K562 (cell line): ENCODE results near the gene RHOB. TPM values are rescaled to one million over a fixed set of nuclear protein-coding genes. Genes with fewer than 3 reads are reported as not detected.

Experiments
- ATAC-seq: fragments of 200-7000 bp; cut with Tn5 transposase; 3 replicates; pipeline ENCODE4 v1.9.1; 2020; ENCODE audit warnings: moderate library complexity
- BruUV-seq: library from RNA; stranded (reverse); fragments of 400-500 nt; replicated peaks from 2 replicates; lab custom pipeline; 2021; lab: Mats Ljungman, UMichigan
- CTCF ChIA-PET: fragments of 300-600 bp; formaldehyde crosslinking; extraction: SDS; loops from one replicate; lab custom pipeline; 2021; ENCODE audit warnings: low intra/inter-chr PET ratio; lab: Yijun Ruan, JAX
- POLR2A ChIA-PET: fragments of 300-600, 350-650 bp; sonication (Branson Sonifier 250); formaldehyde crosslinking; extraction: SDS; loops from one replicate; lab custom pipeline; 2021; ENCODE audit warnings: antibody characterized with exemption, inconsistent platforms; lab: Yijun Ruan, JAX
- DNase-seq, 4 experiments: peaks; one replicate each; pipeline versions ENCODE4 v3.0.0 to v3.0.0-alpha.2; 2011 to 2018; ENCODE audit warnings: low spot score in 3 of 4, mixed read lengths in 3 of 4; ENCODE audit errors: extremely low read depth in 1 of 4
- FAIRE-seq: peaks from 2 replicates; lab custom pipeline; 2011; peaks lifted over from hg19 to GRCh38; lab: Jason Lieb, UNC
- H2AFZ ChIP-seq: 2 replicates; pipeline ENCODE4 v1.6.0; 2011; ENCODE audit warnings: low read depth, low read length, control low read depth, inconsistent platforms
- H3K27ac ChIP-seq: fragments of 200-600 bp; 3 replicates; pipeline ENCODE4 v1.8.0; 2011; ENCODE audit warnings: low read depth, mild to moderate bottlenecking, control low read depth, inconsistent platforms, low read length, moderate library complexity, mixed read lengths; ENCODE audit errors: extremely low read depth
- H3K27me3 ChIP-seq, 2 experiments: fragments of 300-600 bp in 1 of 2; 2 replicates in 1 of 2; 3 replicates in 1 of 2; pipeline versions ENCODE4 v1.6.0 to v1.8.0; 2011; ENCODE audit warnings: inconsistent platforms in 2 of 2, low read length in 2 of 2, mild to moderate bottlenecking in 1 of 2, mixed read lengths in 1 of 2, moderate library complexity in 1 of 2; ENCODE audit not compliant: control insufficient read depth in 2 of 2, insufficient read depth in 2 of 2
- H3K36me3 ChIP-seq: fragments of 300-600 bp; 3 replicates; pipeline ENCODE4 v1.8.0; 2011; ENCODE audit warnings: mild to moderate bottlenecking, low read length, inconsistent platforms; ENCODE audit not compliant: control insufficient read depth, insufficient read depth
- H3K4me1 ChIP-seq, 2 experiments: fragments of 200-600 bp in 1 of 2; replicated peaks in 1 of 2; 2 replicates in 1 of 2; 3 replicates in 1 of 2; pipeline versions ENCODE4 v1.5.1 to v1.8.0; 2011; ENCODE audit warnings: inconsistent platforms in 2 of 2, low read length in 2 of 2, mild to moderate bottlenecking in 1 of 2, mixed read lengths in 1 of 2, moderate library complexity in 1 of 2; ENCODE audit not compliant: control insufficient read depth in 2 of 2, insufficient read depth in 2 of 2
- H3K4me2 ChIP-seq: 2 replicates; pipeline ENCODE4 v1.6.1; 2011; ENCODE audit warnings: low read length, control low read depth, inconsistent platforms, mixed read lengths; ENCODE audit not compliant: insufficient read depth
- H3K4me3 ChIP-seq: fragments of 200-600 bp; sonication (generic), shearing (Covaris generic); 2 replicates; pipeline ENCODE4 v1.5.1; 2016; ENCODE audit warnings: control low read depth, inconsistent platforms
- H3K79me2 ChIP-seq: fragments of 200-600 bp; 3 replicates; pipeline ENCODE4 v1.8.0; 2011; ENCODE audit warnings: low read length, inconsistent platforms; ENCODE audit not compliant: control insufficient read depth, insufficient read depth
- H3K9ac ChIP-seq, 2 experiments: 2 replicates each; pipeline versions ENCODE4 v1.6.0 to v1.6.1; 2011; ENCODE audit warnings: low read depth in 2 of 2, low read length in 2 of 2, control low read depth in 1 of 2, inconsistent platforms in 1 of 2, mild to moderate bottlenecking in 1 of 2, mixed read lengths in 1 of 2; ENCODE audit not compliant: insufficient read depth in 1 of 2
- H3K9me1 ChIP-seq: one replicate; pipeline ENCODE4 v1.6.0; 2011; ENCODE audit warnings: inconsistent platforms, mild to moderate bottlenecking, low read length, moderate library complexity; ENCODE audit not compliant: control insufficient read depth, insufficient read depth
- H3K9me3 ChIP-seq: replicated peaks from 2 replicates; pipeline ENCODE4 v1.5.1; 2011; ENCODE audit warnings: low read depth, low read length, inconsistent platforms; ENCODE audit not compliant: control insufficient read depth, insufficient read depth
- H4K20me1 ChIP-seq: replicated peaks from 2 replicates; pipeline ENCODE4 v1.6.1; 2011; ENCODE audit warnings: low read length, inconsistent platforms, mixed read lengths; ENCODE audit not compliant: control insufficient read depth, insufficient read depth
- CBX2 ChIP-seq: fragments of 200-600 bp; sonication (generic); IDR thresholded peaks from one replicate; pipeline ENCODE4 v1.6.1; 2012; ENCODE audit warnings: mild to moderate bottlenecking, low read length, inconsistent platforms; ENCODE audit not compliant: insufficient read depth, poor library complexity, severe bottlenecking
- NFRKB ChIP-seq: fragments of 450-650 bp; IDR thresholded peaks from 2 replicates; pipeline ENCODE4 v1.6.1; 2016; ENCODE audit warnings: low read depth
- PHF8 ChIP-seq: fragments of 200-600 bp; sonication (generic); IDR thresholded peaks from 2 replicates; pipeline ENCODE4 v1.6.1; 2012; ENCODE audit warnings: mixed run types, mild to moderate bottlenecking, inconsistent platforms, low read length, moderate library complexity, borderline replicate concordance
- RFX7 ChIP-seq: fragments of 250-450 bp; sonication (Bioruptor Pico); IDR thresholded peaks from 2 replicates; pipeline ENCODE4 v1.5.1; 2021; ENCODE audit warnings: mild to moderate bottlenecking
- SIX5 ChIP-seq, 2 experiments: IDR thresholded peaks; 2 replicates each; pipeline ENCODE4 v1.6.1; 2011; ENCODE audit warnings: low read length in 2 of 2, borderline replicate concordance in 1 of 2, low read depth in 1 of 2, mild to moderate bottlenecking in 1 of 2, moderate library complexity in 1 of 2; ENCODE audit not compliant: insufficient read depth in 1 of 2
- SMAD3 ChIP-seq: fragments of 450-650 bp; formaldehyde crosslinking; conservative IDR thresholded peaks from 2 replicates; pipeline ENCODE4 v1.4.0; 2020; ENCODE audit warnings: mild to moderate bottlenecking
- SMARCA5 ChIP-seq: fragments of 450-650 bp; IDR thresholded peaks from 2 replicates; pipeline ENCODE4 v1.6.1; 2016
- SREBF1 ChIP-seq: fragments of 150-350 bp; IDR thresholded peaks from 2 replicates; pipeline ENCODE4 v1.6.1; 2014; ENCODE audit warnings: antibody characterized with exemption, low read depth, low read length, borderline replicate concordance
- TBL1XR1 ChIP-seq, 2 experiments: IDR thresholded peaks; 2 replicates each; pipeline ENCODE4 v1.6.1; 2012; ENCODE audit warnings: improper control_type of control experiment in 2 of 2, low read length in 2 of 2, mild to moderate bottlenecking in 1 of 2
- TFAM ChIP-seq: fragments of 250-450 bp; sonication (Bioruptor Pico); conservative IDR thresholded peaks from 2 replicates; pipeline ENCODE4 v1.5.0; 2021; ENCODE audit warnings: mild to moderate bottlenecking, moderate library complexity
- ZC3H11A ChIP-seq: IDR thresholded peaks from 2 replicates; pipeline ENCODE4 v1.6.1; 2012; ENCODE audit warnings: low read depth, low read length, improper control_type of control experiment
- ZNF24 ChIP-seq: fragments of 450-650 bp; IDR thresholded peaks from 2 replicates; pipeline ENCODE4 v1.6.1; 2016
- ZNF561 ChIP-seq: fragments of 450-650 bp; formaldehyde crosslinking; conservative IDR thresholded peaks from 2 replicates; pipeline ENCODE4 v1.4.0; 2020; ENCODE audit warnings: mild to moderate bottlenecking, moderate library complexity
- WGBS: fragments of 100-300 bp; shearing (Covaris generic); methylation state at CpG from one replicate; pipeline ENCODE4 v1.1.6; 2016; ENCODE audit warnings: low coverage, mixed read lengths; ENCODE audit not compliant: insufficient coverage; ENCODE audit errors: missing lambda C conversion rate; 5-methylcytosine and 5-hydroxymethylcytosine counted together
- in situ Hi-C: fragments of 300-500 bp; cut with MboI; formaldehyde crosslinking; loops from 4 replicates; pipeline ENCODE4 v1.15.0; 2018; ENCODE audit warnings: inconsistent platforms, mixed read lengths
- intact Hi-C: fragments of 100-400 bp; cut with micrococcal nuclease; formaldehyde crosslinking; loops from 2 replicates; pipeline ENCODE4 v1.14.2; 2022
- polyA plus RNA-seq, 8 experiments: library from polyadenylated mRNA; depleted of rRNA in 4 of 8; stranded (reverse) in 5 of 8; unstranded in 3 of 8; fragments of >200 nt; fragmentation: Nextera tagmentation in 2 of 8; fragmentation: Illumina TruSeq in 1 of 8; extraction: Ambion mirVana in 2 of 8; extraction: Trizol in 1 of 8; gene quantifications; 2 replicates each; pipeline versions ENCODE4 v1.2.1 to v1.2.3, GENCODE V29; 2011 to 2014; ENCODE audit warnings: inconsistent platforms in 1 of 8, missing spikeins in 1 of 8
- total RNA-seq, 7 experiments: library from RNA; depleted of rRNA in 6 of 7; stranded (reverse); fragments of >200 nt in 6 of 7; fragmentation: Illumina TruSeq in 2 of 7; extraction: Trizol in 2 of 7; gene quantifications; 2 replicates each; pipeline versions ENCODE4 v1.2.1 to v1.2.3, GENCODE V29; 2011 to 2021; ENCODE audit warnings: low replicate concordance in 1 of 7
- TF ChIP-seq, protein P1 (sequence below): fragments of 250-450 bp; sonication (Bioruptor Pico); IDR thresholded peaks from 2 replicates; pipeline ENCODE4 v1.5.0; 2021; ENCODE audit warnings: mild to moderate bottlenecking, moderate library complexity
- TF ChIP-seq, protein P2 (sequence below): IDR thresholded peaks from 3 replicates; pipeline ENCODE4 v1.6.1; 2011; ENCODE audit warnings: borderline replicate concordance, mild to moderate bottlenecking, moderate library complexity; ENCODE audit not compliant: insufficient read length; ENCODE audit errors: extremely low read depth

Gene RHOB
- total and polyA plus RNA-seq, 9 of the 15 experiments (the other 6 are each of a cell fraction or from before 2014, with no cell fraction given): 0.07 to 4.8 (median 1.1) TPM

DNA sequence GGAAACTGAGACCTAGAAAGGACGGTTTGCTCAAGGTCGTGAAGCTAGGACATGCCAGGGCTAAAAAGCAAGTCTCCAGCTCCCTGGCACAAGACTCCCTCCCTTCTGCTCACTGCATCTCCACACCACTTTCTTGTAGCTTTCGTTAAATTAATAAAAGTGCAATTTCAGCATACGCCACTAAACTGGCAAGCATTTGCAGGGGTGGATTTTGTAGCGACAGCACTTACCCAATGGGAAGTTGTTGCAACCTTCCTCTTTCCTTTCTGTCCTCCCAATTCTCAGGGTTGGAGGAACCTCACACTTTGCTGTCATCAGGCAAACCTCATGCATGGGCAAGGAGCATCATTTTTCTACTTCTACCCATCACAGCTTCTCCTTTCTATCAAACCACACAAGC is 7.4 kb upstream of the RHOB start:
- POLR2A ChIA-PET: interaction anchor here (0.9 to 2.2 kb wide), 5 partner anchors 9 to 177 kb away, joined by 3 to 8 read pairs (median 5); no protein-coding TSS in a partner anchor
- H3K36me3 ChIP-seq: no peaks in the 10 kb centered on the region
- CTCF ChIA-PET: no interaction called here
- no peak overlapping the region for H3K4me3 ChIP-seq
- in situ Hi-C loops (loop anchor here (25.0 kb wide), 1 partner anchor 498 kb away; no protein-coding TSS in a partner anchor), intact Hi-C loops (loop anchor here (5.0 kb wide), 1 partner anchor 42 kb away; no protein-coding TSS in a partner anchor)
- no peak for TF ChIP-seq ZNF561 (CRISPR knock-in tag)
- TF ChIP-seq, protein P1, sequence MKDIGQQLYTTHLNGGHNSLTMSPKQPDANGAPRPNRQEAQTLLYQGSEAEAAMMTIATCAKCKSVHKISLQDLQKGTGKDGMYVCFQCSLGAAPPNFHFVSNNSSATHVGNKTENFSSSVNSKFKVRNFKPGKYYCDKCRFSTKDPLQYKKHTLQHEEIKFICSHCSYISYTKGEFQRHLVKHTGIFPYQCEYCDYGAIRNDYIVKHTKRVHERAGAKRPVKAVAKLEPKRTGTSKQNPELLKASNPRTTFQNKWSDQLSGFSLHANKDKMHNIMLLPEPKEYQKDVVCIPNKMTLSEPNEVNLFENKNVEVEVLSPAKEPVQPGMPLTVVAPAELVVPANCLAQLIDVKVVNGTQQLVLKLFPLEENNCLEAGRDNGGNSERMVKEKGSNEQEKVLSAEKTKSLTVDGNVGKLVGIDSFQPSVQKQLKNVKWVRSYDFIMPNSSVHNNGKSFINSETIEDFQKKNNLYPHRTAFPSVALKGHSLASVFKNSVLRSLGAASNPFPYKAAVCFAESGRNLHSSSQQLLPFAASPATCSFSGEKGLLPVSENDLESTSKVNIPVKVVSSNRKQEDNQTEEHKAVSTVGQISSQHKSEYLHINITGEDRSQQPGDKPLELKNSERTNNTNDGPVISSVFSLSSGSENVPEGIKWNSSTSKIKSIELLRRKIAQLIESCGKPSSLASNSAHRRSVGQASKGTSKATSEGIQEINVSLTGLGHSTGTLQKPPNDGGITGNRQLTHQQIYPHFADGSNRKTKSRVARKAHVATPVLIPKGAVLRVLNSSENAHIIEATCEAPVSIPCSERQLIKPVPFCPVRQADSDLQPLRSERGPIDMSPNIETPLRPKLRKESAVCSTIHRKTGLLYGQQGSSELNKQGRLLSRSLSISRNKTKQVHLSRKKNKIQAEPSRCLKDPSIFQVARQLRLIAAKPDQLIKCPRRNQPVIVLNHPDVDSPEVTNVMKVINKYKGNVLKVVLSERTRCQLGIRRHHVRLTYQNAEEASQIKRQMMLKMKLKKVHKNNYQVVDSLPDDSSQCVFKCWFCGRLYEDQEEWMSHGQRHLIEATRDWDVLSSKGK (CRISPR knock-in tag): no peak
- TF ChIP-seq RFX7 (CRISPR knock-in tag): no peak
- no peak for TF ChIP-seq TFAM (CRISPR knock-in tag)
- TF ChIP-seq SMARCA5: no peak
- TF ChIP-seq ZC3H11A: no peak
- TF ChIP-seq PHF8: no peak
- no peak for TF ChIP-seq SMAD3 (CRISPR knock-in tag)
- TF ChIP-seq TBL1XR1 (IDR thresholded peaks at IDR 0.05; ENCODE audit: low read length in 2 of 2): no peak
- no peak for TF ChIP-seq SIX5 (IDR thresholded peaks at IDR 0.05; ENCODE audit: borderline replicate concordance in 1 of 2, insufficient read depth in 1 of 2, low read depth in 1 of 2, low read length in 2 of 2)
- TF ChIP-seq NFRKB: no peak
- TF ChIP-seq ZNF24: no peak
- TF ChIP-seq, protein P2, sequence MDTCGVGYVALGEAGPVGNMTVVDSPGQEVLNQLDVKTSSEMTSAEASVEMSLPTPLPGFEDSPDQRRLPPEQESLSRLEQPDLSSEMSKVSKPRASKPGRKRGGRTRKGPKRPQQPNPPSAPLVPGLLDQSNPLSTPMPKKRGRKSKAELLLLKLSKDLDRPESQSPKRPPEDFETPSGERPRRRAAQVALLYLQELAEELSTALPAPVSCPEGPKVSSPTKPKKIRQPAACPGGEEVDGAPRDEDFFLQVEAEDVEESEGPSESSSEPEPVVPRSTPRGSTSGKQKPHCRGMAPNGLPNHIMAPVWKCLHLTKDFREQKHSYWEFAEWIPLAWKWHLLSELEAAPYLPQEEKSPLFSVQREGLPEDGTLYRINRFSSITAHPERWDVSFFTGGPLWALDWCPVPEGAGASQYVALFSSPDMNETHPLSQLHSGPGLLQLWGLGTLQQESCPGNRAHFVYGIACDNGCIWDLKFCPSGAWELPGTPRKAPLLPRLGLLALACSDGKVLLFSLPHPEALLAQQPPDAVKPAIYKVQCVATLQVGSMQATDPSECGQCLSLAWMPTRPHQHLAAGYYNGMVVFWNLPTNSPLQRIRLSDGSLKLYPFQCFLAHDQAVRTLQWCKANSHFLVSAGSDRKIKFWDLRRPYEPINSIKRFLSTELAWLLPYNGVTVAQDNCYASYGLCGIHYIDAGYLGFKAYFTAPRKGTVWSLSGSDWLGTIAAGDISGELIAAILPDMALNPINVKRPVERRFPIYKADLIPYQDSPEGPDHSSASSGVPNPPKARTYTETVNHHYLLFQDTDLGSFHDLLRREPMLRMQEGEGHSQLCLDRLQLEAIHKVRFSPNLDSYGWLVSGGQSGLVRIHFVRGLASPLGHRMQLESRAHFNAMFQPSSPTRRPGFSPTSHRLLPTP: no peak
- no peak for TF ChIP-seq CBX2
- TF ChIP-seq SREBF1: no peak
- WGBS: 17% methylated on average over 5 of the region's 5 CpGs
- H2AFZ ChIP-seq: no peak overlapping the region; the same call in 1 of the 2 replicates
- no peaks in the 10 kb centered on the region; a peak in 3 of 5 replicates for H3K4me1 ChIP-seq
- no peak overlapping the region for H3K4me2 ChIP-seq
- H3K9ac ChIP-seq: no peak overlapping the region
- H4K20me1 ChIP-seq: no peaks in the 10 kb centered on the region
- no peak for DNase-seq
- H3K9me3 ChIP-seq: no peaks in the 10 kb centered on the region
- peaks cover 4 to 11% of the 10 kb centered on the region in 2 experiments; a peak in 2 of 5 replicates for H3K27me3 ChIP-seq
- no peaks in the 10 kb centered on the region for H3K9me1 ChIP-seq
- BruUV-seq: no TSS peak
- no peaks in the 10 kb centered on the region for H3K79me2 ChIP-seq
- FAIRE-seq: no peak
- no peak overlapping the region for H3K27ac ChIP-seq
- no peak for ATAC-seq
